Measurements from ENCODE around the gene OCRL.

DNA sequence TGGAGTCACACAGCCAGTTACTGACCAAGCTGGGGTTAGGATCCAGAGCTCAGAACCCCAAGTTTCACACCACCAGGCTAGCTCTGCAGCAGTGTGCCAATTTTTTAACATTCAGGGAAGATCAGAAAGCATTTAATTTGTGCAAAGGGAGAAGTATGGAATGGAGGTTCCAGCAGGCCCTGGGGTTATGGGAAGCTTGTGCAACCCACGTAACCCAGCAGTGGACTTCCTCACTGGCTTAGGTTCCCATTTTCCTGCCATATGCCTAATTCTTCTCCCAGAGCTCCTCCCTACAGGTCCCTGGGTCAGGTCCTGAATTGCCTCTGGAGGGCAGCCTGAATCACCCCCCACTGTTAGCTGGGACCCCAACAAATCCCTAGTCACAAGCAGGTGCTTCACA, 100.7 kb downstream of the OCRL start:
- TF ChIP-seq POLR2A (IDR thresholded peaks at IDR 0.05), result no peak
- TF ChIP-seq, protein P1, sequence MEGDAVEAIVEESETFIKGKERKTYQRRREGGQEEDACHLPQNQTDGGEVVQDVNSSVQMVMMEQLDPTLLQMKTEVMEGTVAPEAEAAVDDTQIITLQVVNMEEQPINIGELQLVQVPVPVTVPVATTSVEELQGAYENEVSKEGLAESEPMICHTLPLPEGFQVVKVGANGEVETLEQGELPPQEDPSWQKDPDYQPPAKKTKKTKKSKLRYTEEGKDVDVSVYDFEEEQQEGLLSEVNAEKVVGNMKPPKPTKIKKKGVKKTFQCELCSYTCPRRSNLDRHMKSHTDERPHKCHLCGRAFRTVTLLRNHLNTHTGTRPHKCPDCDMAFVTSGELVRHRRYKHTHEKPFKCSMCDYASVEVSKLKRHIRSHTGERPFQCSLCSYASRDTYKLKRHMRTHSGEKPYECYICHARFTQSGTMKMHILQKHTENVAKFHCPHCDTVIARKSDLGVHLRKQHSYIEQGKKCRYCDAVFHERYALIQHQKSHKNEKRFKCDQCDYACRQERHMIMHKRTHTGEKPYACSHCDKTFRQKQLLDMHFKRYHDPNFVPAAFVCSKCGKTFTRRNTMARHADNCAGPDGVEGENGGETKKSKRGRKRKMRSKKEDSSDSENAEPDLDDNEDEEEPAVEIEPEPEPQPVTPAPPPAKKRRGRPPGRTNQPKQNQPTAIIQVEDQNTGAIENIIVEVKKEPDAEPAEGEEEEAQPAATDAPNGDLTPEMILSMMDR (IDR thresholded peaks at IDR 0.05), result no peak
